ENCODE data around the gene RAET1E. TPM values are rescaled to one million over a fixed set of nuclear protein-coding genes. Genes with fewer than 3 reads are reported as not detected.

The RAET1E gene
- total and polyA plus RNA-seq, 8 donors = 0.20 to 0.69 (median 0.50) TPM

DNA sequence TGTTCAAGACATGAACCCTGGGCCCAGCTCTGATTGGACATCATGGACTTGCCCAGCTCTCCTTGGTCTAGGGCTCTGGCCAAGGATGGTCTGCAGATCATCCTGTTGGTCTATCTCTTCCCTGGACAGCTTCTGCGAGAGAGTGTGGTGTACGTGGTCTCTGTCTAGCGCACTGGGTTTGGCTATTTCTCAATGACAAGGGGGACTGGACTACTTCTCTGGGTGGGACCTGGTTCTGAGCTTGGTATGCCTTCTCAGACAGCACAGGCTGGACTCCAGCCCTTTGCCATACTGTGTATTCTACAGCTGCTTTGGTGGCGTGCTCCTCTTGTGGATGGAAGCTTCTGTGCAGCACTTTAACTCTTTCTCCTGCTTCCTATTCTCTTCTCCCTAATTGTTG is 8.5 kb upstream of the RAET1E start:
- Histone ChIP-seq H3K36me3 (no peaks in the 10 kb centered on the region), H3K4me1 (peaks cover 0 to 7% of the 10 kb centered on the region in 2 donors), H3K27ac (no peak overlapping the region), H3K4me3 (no peak overlapping the region), H3K9me3 (peaks cover 0 to 13% of the 10 kb centered on the region in 2 donors), H3K27me3 (no peaks in the 10 kb centered on the region)
- TF ChIP-seq, protein P1, sequence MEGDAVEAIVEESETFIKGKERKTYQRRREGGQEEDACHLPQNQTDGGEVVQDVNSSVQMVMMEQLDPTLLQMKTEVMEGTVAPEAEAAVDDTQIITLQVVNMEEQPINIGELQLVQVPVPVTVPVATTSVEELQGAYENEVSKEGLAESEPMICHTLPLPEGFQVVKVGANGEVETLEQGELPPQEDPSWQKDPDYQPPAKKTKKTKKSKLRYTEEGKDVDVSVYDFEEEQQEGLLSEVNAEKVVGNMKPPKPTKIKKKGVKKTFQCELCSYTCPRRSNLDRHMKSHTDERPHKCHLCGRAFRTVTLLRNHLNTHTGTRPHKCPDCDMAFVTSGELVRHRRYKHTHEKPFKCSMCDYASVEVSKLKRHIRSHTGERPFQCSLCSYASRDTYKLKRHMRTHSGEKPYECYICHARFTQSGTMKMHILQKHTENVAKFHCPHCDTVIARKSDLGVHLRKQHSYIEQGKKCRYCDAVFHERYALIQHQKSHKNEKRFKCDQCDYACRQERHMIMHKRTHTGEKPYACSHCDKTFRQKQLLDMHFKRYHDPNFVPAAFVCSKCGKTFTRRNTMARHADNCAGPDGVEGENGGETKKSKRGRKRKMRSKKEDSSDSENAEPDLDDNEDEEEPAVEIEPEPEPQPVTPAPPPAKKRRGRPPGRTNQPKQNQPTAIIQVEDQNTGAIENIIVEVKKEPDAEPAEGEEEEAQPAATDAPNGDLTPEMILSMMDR (IDR thresholded peaks at IDR 0.05) = no peak
- intact Hi-C loops (cut with DNase I) = no loop called here
- no peak for DNase-seq
- ATAC-seq = no peak

DNA sequence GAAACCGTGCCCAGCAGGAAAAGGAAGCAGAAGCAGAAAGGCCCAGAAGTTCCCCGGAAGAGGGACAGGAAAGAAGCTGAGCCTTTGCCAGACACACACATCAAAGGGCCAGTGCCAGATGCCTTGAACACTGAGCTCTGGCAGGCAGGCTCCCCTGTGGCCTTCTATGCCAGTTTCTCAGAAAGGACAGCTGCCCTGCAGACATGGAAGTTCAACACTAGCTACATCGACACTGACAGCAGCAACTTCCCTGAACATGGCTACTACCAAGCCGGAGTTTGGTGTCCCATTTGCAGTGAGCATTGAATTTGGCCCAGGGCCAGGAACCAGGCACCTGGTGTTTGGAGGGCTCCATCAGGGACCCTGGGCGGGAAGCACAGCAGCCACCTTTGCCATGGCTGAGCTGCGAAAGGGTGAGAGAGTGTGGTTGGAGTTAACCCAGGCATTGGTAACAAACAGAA is 8.0 kb upstream of the RAET1E start:
- Histone ChIP-seq H3K4me1 (peaks cover 0 to 7% of the 10 kb centered on the region in 2 donors), H3K9me3 (peaks cover 0 to 13% of the 10 kb centered on the region in 2 donors), H3K27ac (no peak overlapping the region), H3K36me3 (no peaks in the 10 kb centered on the region), H3K4me3 (no peak overlapping the region), H3K27me3 (no peaks in the 10 kb centered on the region)
- intact Hi-C loops (cut with DNase I) = no loop called here
- ATAC-seq (no peak), DNase-seq (no peak)
- TF ChIP-seq, protein P1 (IDR thresholded peaks at IDR 0.05) = no peak

DNA sequence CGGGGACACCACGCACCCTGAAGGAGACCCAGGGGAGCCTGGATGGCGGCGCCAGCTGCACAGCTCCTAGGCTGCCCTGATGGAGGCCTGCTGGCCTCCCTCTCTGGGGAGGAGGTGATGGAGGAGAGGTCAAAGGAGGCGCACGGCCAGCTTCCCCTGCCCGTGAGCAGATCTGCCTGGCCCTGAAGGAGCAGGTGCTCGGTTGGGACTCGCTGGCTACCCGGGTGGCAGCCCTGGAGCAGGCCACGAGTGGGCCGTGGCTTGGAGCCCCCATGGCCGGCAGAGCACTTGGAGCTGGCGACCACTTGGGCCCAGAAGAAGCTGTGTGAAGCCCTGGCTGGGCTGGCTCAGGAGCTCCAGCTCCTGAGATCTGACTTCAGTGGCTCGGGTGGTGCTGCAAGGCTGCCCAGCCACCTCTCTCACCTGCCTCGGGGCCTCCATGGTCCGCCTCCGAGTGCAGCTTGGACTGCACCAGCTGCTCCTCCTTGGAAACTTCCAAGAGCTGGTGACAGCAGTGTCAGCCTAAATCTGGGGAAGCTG is 7.5 kb upstream of the RAET1E start:
- intact Hi-C loops (cut with DNase I) = no loop called here
- DNase-seq (no peak), ATAC-seq (no peak)
- H3K27me3 ChIP-seq = no peaks in the 10 kb centered on the region
- TF ChIP-seq, protein P1 (IDR thresholded peaks at IDR 0.05) = no peak
- H3K4me1 ChIP-seq = peaks cover 0 to 7% of the 10 kb centered on the region in 2 donors
- peaks cover 0 to 13% of the 10 kb centered on the region in 2 donors for H3K9me3 ChIP-seq
- no peak overlapping the region for H3K27ac ChIP-seq
- H3K4me3 ChIP-seq = no peak overlapping the region
- no peaks in the 10 kb centered on the region for H3K36me3 ChIP-seq

DNA sequence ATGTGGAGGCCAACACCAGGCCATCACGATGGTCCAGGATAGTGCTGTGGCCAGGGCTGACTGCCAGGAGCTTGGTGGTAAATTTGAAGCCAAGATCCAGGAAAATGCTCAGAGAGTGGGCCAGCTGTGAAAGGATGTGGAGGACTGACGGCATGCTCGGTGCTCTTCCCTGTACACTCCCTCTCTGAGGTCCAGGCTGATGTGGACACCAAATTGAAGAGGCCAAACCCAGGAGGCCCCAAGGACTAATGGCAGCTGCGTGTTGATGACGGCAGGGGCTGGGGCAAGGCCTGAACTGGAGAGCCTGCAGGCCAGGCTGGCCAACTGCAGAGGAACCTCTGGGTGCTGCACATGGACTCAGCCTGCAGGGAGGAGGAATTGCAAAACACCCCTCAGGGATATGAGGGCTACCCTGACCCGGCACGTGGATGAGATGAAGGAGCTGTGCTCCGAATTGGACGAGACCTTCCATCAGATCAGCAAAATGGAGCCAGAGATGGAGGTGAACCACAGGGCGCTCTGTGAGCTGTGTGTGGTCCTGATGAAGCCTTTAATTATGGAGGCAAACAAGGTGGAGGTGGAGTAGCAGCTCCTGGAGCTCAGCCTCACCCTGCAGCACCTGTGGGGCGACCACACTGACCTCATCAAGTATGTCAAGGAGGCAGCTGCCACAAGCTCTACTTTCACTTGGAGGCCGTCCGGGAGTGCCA is 6.9 kb upstream of the RAET1E start:
- H3K36me3 ChIP-seq = no peaks in the 10 kb centered on the region
- H3K4me3 ChIP-seq = no peak overlapping the region
- intact Hi-C loops (cut with DNase I) = no loop called here
- H3K9me3 ChIP-seq = peaks cover 0 to 13% of the 10 kb centered on the region in 2 donors
- ATAC-seq = no peak
- peaks cover 0 to 7% of the 10 kb centered on the region in 2 donors for H3K4me1 ChIP-seq
- H3K27me3 ChIP-seq = no peaks in the 10 kb centered on the region
- no peak for DNase-seq
- TF ChIP-seq, protein P1 (IDR thresholded peaks at IDR 0.05) = no peak
- no peak overlapping the region for H3K27ac ChIP-seq

DNA sequence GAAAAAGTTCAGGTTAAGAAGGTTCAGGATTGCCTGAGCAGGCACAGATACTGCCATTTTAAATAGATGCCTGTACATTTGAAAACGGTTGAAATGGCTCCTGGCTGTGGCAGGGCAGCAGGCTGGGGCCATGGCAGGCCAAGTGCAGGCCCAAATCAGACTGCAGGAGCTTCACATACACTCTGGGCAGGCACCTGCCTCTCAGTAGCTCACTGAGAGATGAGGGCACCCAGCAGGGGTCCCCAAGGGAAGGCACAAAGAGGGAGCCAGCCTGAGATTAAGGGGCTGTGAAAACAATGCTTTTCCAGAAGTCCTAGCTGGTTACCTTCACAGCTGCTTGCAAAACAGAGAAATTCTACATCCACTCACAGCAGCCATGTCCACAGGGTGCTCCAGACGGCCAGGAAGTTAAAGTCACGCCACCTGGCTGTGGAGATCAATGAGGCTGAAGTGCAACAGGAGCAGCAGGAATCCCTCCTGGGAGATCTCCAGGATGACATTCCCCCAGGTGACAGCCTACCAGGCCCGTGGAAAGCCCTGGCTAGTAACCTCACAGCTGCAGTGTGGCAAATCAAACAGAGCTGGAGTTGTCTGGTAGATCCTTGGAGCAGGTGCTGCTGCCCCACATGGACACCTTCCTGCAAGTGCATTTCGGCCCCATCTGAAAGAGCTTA is 6.2 kb upstream of the RAET1E start:
- Histone ChIP-seq H3K4me3 (no peak overlapping the region), H3K27ac (no peak overlapping the region), H3K36me3 (no peaks in the 10 kb centered on the region), H3K4me1 (peaks cover 0 to 7% of the 10 kb centered on the region in 2 donors), H3K9me3 (peaks cover 0 to 12% of the 10 kb centered on the region in 2 donors), H3K27me3 (no peaks in the 10 kb centered on the region)
- TF ChIP-seq, protein P1 (IDR thresholded peaks at IDR 0.05) = no peak
- intact Hi-C loops (cut with DNase I) = no loop called here
- ATAC-seq (no peak), DNase-seq (no peak)

Measured in left lung (tissue), 10 donors.